GM12873 (cell line): ENCODE data around the gene DRGX.

ENCODE experiments used
- CTCF ChIP-seq: IDR thresholded peaks from 2 replicates; pipeline ENCODE4 v1.5.1; 2012; ENCODE audit warnings: low read depth, mild to moderate bottlenecking, moderate library complexity, low read length, control low read depth; ENCODE audit not compliant: insufficient read depth; ENCODE audit errors: missing control alignments

Gene DRGX

GRCh38 chr10:49320191-49320590 lies 75.7 kb downstream of the DRGX start:
- no peak for TF ChIP-seq CTCF

GRCh38 chr10:49319206-49319605 lies 76.7 kb downstream of the DRGX start:
- no peak for TF ChIP-seq CTCF

GRCh38 chr10:49318755-49319154 lies 77.1 kb downstream of the DRGX start:
- TF ChIP-seq CTCF: no peak

GRCh38 chr10:49318028-49318427 lies 77.9 kb downstream of the DRGX start:
- no peak for TF ChIP-seq CTCF

- no peak for TF ChIP-seq CTCF
Measured at GRCh38 chr10:49314806-49315205, 81.1 kb downstream of the DRGX start.
